H9 (cell line): ENCODE measurements around the gene CACNA2D4. TPM values are rescaled to one million over a fixed set of nuclear protein-coding genes. Genes with fewer than 3 reads are reported as not detected.

ENCODE experiments used
- DNase-seq: peaks from one replicate; pipeline ENCODE4 v3.0.0-alpha.2; 2017
- H2AFZ ChIP-seq: one replicate; pipeline ENCODE4 v1.6.1; 2013; ENCODE audit warnings: mild to moderate bottlenecking, low read length, control low read depth, moderate library complexity
- H2AK5ac ChIP-seq: 2 replicates; pipeline ENCODE4 v1.6.1; 2013; ENCODE audit warnings: low read length, control low read depth, mixed read lengths; ENCODE audit not compliant: insufficient read length
- H2BK120ac ChIP-seq: one replicate; pipeline ENCODE4 v1.6.1; 2013; ENCODE audit warnings: low read depth, mild to moderate bottlenecking, low read length, control low read depth, inconsistent platforms; ENCODE audit not compliant: poor library complexity, severe bottlenecking
- H2BK12ac ChIP-seq: 2 replicates; pipeline ENCODE4 v1.6.1; 2013; ENCODE audit warnings: low read length, control low read depth, mixed read lengths, low read depth; ENCODE audit not compliant: insufficient read length
- H2BK15ac ChIP-seq: 2 replicates; pipeline ENCODE4 v1.6.1; 2013; ENCODE audit warnings: low read depth, low read length, control low read depth
- H2BK20ac ChIP-seq: one replicate; pipeline ENCODE4 v1.6.1; 2013; ENCODE audit warnings: low read depth, mild to moderate bottlenecking, low read length, control low read depth, inconsistent platforms; ENCODE audit not compliant: poor library complexity, severe bottlenecking
- H2BK5ac ChIP-seq: 2 replicates; pipeline ENCODE4 v1.6.1; 2013; ENCODE audit warnings: low read length, control low read depth, mixed read lengths; ENCODE audit not compliant: insufficient read length
- H3K14ac ChIP-seq: 2 replicates; pipeline ENCODE4 v1.6.1; 2013; ENCODE audit warnings: low read length, control low read depth; ENCODE audit not compliant: insufficient read depth
- H3K18ac ChIP-seq: 2 replicates; pipeline ENCODE4 v1.6.1; 2013; ENCODE audit warnings: low read depth, mild to moderate bottlenecking, mixed read lengths, low read length, control low read depth; ENCODE audit not compliant: insufficient read length
- H3K23ac ChIP-seq: 2 replicates; pipeline ENCODE4 v1.6.1; 2013; ENCODE audit warnings: low read length, control low read depth, mixed read lengths, low read depth; ENCODE audit not compliant: insufficient read length
- H3K23me2 ChIP-seq: 2 replicates; pipeline ENCODE4 v1.6.1; 2013; ENCODE audit warnings: low read depth, mild to moderate bottlenecking, mixed read lengths, low read length, control low read depth; ENCODE audit not compliant: insufficient read length, poor library complexity, severe bottlenecking
- H3K27ac ChIP-seq: 2 replicates; pipeline ENCODE4 v1.5.1; 2013; ENCODE audit warnings: low read length, control low read depth, mixed read lengths, low read depth; ENCODE audit not compliant: insufficient read length
- H3K27me3 ChIP-seq: 2 replicates; pipeline ENCODE4 v1.6.1; 2013; ENCODE audit warnings: low read length, control low read depth, inconsistent platforms; ENCODE audit not compliant: insufficient read depth
- H3K4ac ChIP-seq: 2 replicates; pipeline ENCODE4 v1.6.1; 2013; ENCODE audit warnings: low read depth, mild to moderate bottlenecking, control low read depth, inconsistent platforms, low read length, moderate library complexity
- H3K4me1 ChIP-seq: 2 replicates; pipeline ENCODE4 v1.6.1; 2013; ENCODE audit warnings: low read length, control low read depth, inconsistent platforms; ENCODE audit not compliant: insufficient read depth
- H3K4me2 ChIP-seq: 2 replicates; pipeline ENCODE4 v1.6.1; 2013; ENCODE audit warnings: low read length, control low read depth, mixed read lengths; ENCODE audit not compliant: insufficient read length, insufficient read depth
- H3K56ac ChIP-seq: 2 replicates; pipeline ENCODE4 v1.6.1; 2013; ENCODE audit warnings: low read depth, mild to moderate bottlenecking, mixed read lengths, low read length, control low read depth; ENCODE audit not compliant: insufficient read length
- H3K79me1 ChIP-seq: 2 replicates; pipeline ENCODE4 v1.6.1; 2013; ENCODE audit warnings: low read depth, mild to moderate bottlenecking, moderate library complexity, low read length, control low read depth, inconsistent platforms; ENCODE audit not compliant: insufficient read depth, poor library complexity, severe bottlenecking
- H3K79me2 ChIP-seq: 2 replicates; pipeline ENCODE4 v1.6.1; 2013; ENCODE audit warnings: low read length, control low read depth, inconsistent platforms; ENCODE audit not compliant: insufficient read depth
- H3K9ac ChIP-seq: 2 replicates; pipeline ENCODE4 v1.6.1; 2013; ENCODE audit warnings: low read length, control low read depth, mixed read lengths; ENCODE audit not compliant: insufficient read length; ENCODE audit errors: extremely low read depth
- H3K9me3 ChIP-seq: one replicate; pipeline ENCODE4 v1.6.1; 2013; ENCODE audit warnings: low read depth, low read length, inconsistent platforms; ENCODE audit not compliant: control insufficient read depth
- H3T11ph ChIP-seq: one replicate; pipeline ENCODE4 v1.6.1; 2013; ENCODE audit warnings: mild to moderate bottlenecking, low read length, control low read depth, inconsistent platforms
- H4K20me1 ChIP-seq: one replicate; pipeline ENCODE4 v1.6.1; 2013; ENCODE audit not compliant: control insufficient read depth, insufficient read length, insufficient read depth
- H4K5ac ChIP-seq: 2 replicates; pipeline ENCODE4 v1.6.1; 2013; ENCODE audit warnings: low read depth, mild to moderate bottlenecking, mixed read lengths, low read length, control low read depth; ENCODE audit not compliant: insufficient read length
- H4K8ac ChIP-seq: replicated peaks from 2 replicates; pipeline ENCODE4 v1.6.1; 2013; ENCODE audit warnings: low read length, control low read depth, mixed read lengths, low read depth; ENCODE audit not compliant: insufficient read length
- H4K91ac ChIP-seq: 2 replicates; pipeline ENCODE4 v1.6.1; 2013; ENCODE audit warnings: low read depth, mild to moderate bottlenecking, moderate library complexity, mixed read lengths, low read length, control low read depth; ENCODE audit not compliant: insufficient read length
- H3K27ac Mint-ChIP-seq, 3 experiments: 2 replicates in 2 of 3; 3 replicates in 1 of 3; pipeline ENCODE4 v1.8.0; 2020 to 2021; ENCODE audit warnings: mixed read lengths in 3 of 3, mild to moderate bottlenecking in 1 of 3, moderate library complexity in 1 of 3
- H3K27me3 Mint-ChIP-seq: 2 replicates; pipeline ENCODE4 v1.8.0; 2021; ENCODE audit warnings: low read depth, mild to moderate bottlenecking, moderate library complexity, mixed read lengths
- H3K36me3 Mint-ChIP-seq, 3 experiments: 2 replicates in 2 of 3; 3 replicates in 1 of 3; pipeline ENCODE4 v1.8.0; 2020 to 2021; ENCODE audit warnings: low read depth in 3 of 3, mixed read lengths in 3 of 3; ENCODE audit not compliant: insufficient read depth in 1 of 3
- H3K4me1 Mint-ChIP-seq, 2 experiments: 2 replicates each; pipeline ENCODE4 v1.8.0; 2020; ENCODE audit warnings: mixed read lengths in 2 of 2
- H3K4me3 Mint-ChIP-seq, 2 experiments: 2 replicates in 1 of 2; 3 replicates in 1 of 2; pipeline ENCODE4 v1.8.0; 2020 to 2021; ENCODE audit warnings: mild to moderate bottlenecking in 2 of 2, mixed read lengths in 2 of 2, moderate library complexity in 1 of 2
- H3K9me3 Mint-ChIP-seq, 2 experiments: 2 replicates in 1 of 2; 3 replicates in 1 of 2; pipeline ENCODE4 v1.8.0; 2020; ENCODE audit warnings: mild to moderate bottlenecking in 2 of 2, mixed read lengths in 2 of 2, moderate library complexity in 1 of 2
- WGBS: extraction: QIAGEN DNeasy Blood & Tissue Kit; methylation state at CpG from one replicate; pipeline ENCODE4 v1.1.7; 2013; ENCODE audit warnings: missing lambda C conversion rate, low lambda C conversion rate, mixed read lengths; ENCODE audit not compliant: insufficient read length; ENCODE audit errors: extremely low coverage; 5-methylcytosine and 5-hydroxymethylcytosine counted together
- total RNA-seq: library from RNA; stranded (reverse); gene quantifications from 2 replicates; pipeline ENCODE4 v1.2.1, GENCODE V29; 2021
- TF ChIP-seq, protein P1 (sequence below): fragments of 200-600 bp; sonication (generic); conservative IDR thresholded peaks from 3 replicates; pipeline ENCODE4 v1.8.0; 2021; ENCODE audit warnings: antibody characterized with exemption, mild to moderate bottlenecking

Gene CACNA2D4
- total RNA-seq, 1 experiment from 2014 or later = 0.79 TPM

DNA sequence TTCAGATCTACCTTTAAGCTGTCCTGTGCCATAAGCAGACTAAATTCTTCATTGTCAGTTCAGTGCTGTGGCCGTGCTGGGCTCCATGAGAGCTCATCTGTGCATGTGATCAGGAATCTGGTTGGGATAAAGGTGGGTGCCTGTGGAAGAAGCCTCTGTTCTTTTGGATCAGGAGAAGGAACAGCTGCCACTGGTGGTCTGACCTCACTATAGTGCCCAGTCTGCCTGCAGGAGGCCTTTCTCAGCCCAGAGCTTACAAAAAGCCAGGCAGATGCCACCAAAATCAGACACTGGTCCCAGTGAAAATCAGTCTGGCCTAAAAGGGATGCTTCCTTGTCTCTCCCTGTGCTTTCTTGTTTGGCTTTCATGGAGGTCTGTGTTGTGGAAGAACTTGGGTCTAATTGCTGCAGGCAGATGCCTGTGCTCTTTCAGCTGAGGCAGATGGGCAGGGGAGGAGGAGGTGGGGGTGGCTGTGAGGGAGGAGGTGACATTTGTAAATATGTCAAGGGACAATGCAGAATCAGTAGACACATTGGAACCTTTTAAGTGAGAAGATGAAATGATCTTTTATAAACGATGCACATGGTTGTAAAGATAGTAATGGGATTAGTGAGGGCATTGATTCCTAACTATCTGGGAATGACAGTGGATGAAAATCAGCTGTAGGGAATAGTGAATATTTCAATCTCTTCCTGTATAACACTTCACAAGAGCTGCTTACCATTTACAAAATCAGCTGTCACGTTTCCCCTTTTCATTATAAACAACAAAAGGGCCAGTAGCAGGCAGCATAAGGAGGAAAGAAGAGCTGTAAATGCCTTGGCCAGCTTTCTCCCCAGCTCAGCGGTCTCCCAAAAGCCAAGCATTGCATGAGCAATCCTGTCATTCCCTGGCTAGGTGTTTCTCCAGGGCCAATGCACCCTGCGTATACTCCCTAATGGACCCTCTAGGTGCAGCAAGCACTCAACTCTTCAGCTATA, 44.6 kb downstream of the CACNA2D4 start:
- Mint-ChIP-seq H3K9me3 (peaks cover 6 to 7% of the 10 kb centered on the region in 2 experiments; a peak in 4 of 5 replicates), H3K36me3 (no peaks in the 10 kb centered on the region; a peak in 3 of 7 replicates), H3K4me3 (no peak overlapping the region), H3K27me3 (peaks cover 7% of the 10 kb centered on the region), H3K27ac (no peak overlapping the region), H3K4me1 (peaks cover 5 to 10% of the 10 kb centered on the region in 2 experiments; a peak in 3 of 4 replicates)
- no peak overlapping the region for H2BK5ac ChIP-seq
- H3K4me1 ChIP-seq = no peaks in the 10 kb centered on the region
- H2BK15ac ChIP-seq = no peak overlapping the region
- no peak overlapping the region for H3K27ac ChIP-seq
- no peaks in the 10 kb centered on the region for H3K79me1 ChIP-seq
- no peak overlapping the region for H2AFZ ChIP-seq
- H3K23me2 ChIP-seq = no peaks in the 10 kb centered on the region
- no peak overlapping the region for H4K8ac ChIP-seq
- H4K5ac ChIP-seq = no peak overlapping the region
- H3K9ac ChIP-seq = no peak overlapping the region
- no peak overlapping the region for H3K4ac ChIP-seq
- H2BK120ac ChIP-seq = no peak overlapping the region
- WGBS = no CpG with 5 or more reads among the region's 5 CpGs
- no peaks in the 10 kb centered on the region for H3K27me3 ChIP-seq
- no peak overlapping the region for H2BK12ac ChIP-seq
- TF ChIP-seq, protein P1, sequence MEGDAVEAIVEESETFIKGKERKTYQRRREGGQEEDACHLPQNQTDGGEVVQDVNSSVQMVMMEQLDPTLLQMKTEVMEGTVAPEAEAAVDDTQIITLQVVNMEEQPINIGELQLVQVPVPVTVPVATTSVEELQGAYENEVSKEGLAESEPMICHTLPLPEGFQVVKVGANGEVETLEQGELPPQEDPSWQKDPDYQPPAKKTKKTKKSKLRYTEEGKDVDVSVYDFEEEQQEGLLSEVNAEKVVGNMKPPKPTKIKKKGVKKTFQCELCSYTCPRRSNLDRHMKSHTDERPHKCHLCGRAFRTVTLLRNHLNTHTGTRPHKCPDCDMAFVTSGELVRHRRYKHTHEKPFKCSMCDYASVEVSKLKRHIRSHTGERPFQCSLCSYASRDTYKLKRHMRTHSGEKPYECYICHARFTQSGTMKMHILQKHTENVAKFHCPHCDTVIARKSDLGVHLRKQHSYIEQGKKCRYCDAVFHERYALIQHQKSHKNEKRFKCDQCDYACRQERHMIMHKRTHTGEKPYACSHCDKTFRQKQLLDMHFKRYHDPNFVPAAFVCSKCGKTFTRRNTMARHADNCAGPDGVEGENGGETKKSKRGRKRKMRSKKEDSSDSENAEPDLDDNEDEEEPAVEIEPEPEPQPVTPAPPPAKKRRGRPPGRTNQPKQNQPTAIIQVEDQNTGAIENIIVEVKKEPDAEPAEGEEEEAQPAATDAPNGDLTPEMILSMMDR = no peak
- no peak overlapping the region for H2BK20ac ChIP-seq
- no peak overlapping the region for H3K23ac ChIP-seq
- H3K79me2 ChIP-seq = no peaks in the 10 kb centered on the region
- no peak overlapping the region for H3K56ac ChIP-seq
- no peak overlapping the region for H3K4me2 ChIP-seq
- H2AK5ac ChIP-seq = no peak overlapping the region
- no peak overlapping the region for H3K18ac ChIP-seq
- H3K9me3 ChIP-seq = no peaks in the 10 kb centered on the region
- H3K14ac ChIP-seq = no peak overlapping the region; the same call in 1 of the 2 replicates
- no peak for DNase-seq
- no peak overlapping the region for H4K91ac ChIP-seq
- peaks cover 3% of the 10 kb centered on the region for H4K20me1 ChIP-seq
- no peak overlapping the region for H3T11ph ChIP-seq
